ENCODE data around the gene TENT5A. TPM values are rescaled to one million over a fixed set of nuclear protein-coding genes. Genes with fewer than 3 reads are reported as not detected.

TENT5A gene
- total and polyA plus RNA-seq, 2 donors (not counting 3 experiments of a cell fraction or from before 2014, with no cell fraction given): 0.26 to 1.2 TPM

GRCh38 chr6:81769824-81770223 is 17.3 kb upstream of the TENT5A start:
- Histone ChIP-seq H2AFZ (ENCODE audit: low read depth, low read length) (no peak overlapping the region), H3K27me3 (ENCODE audit: control insufficient read depth in 2 of 2, insufficient read depth in 2 of 2, low read length in 2 of 2) (peaks cover 18 to 29% of the 10 kb centered on the region in 2 experiments), H3K4me3 (replicated peaks in 1 of 3; ENCODE audit: insufficient read depth in 1 of 3, low read depth in 1 of 3, low read length in 3 of 3) (no peak overlapping the region), H3K79me2 (ENCODE audit: control insufficient read depth, insufficient read depth, low read length) (no peaks in the 10 kb centered on the region), H3K4me1 (ENCODE audit: control insufficient read depth, extremely low read depth, insufficient read depth, low read length) (peaks cover 12% of the 10 kb centered on the region), H3K9ac (replicated peaks; ENCODE audit: extremely low read depth, insufficient read depth, low read length) (no peak overlapping the region), H3K9me3 (replicated peaks; ENCODE audit: control insufficient read depth, insufficient read depth, low read length) (no peaks in the 10 kb centered on the region), H3K9me1 (replicated peaks; ENCODE audit: control insufficient read depth, extremely low read depth, insufficient read depth, low read length) (no peaks in the 10 kb centered on the region), H3K27ac (ENCODE audit: insufficient read depth, low read depth, low read length) (no peak overlapping the region), H3K36me3 (ENCODE audit: control insufficient read depth in 2 of 2, extremely low read depth in 1 of 2, insufficient read depth in 2 of 2, low read length in 2 of 2) (no peaks in the 10 kb centered on the region), H4K20me1 (replicated peaks; ENCODE audit: control insufficient read depth, extremely low read depth, insufficient read depth, low read length) (no peaks in the 10 kb centered on the region), H3K4me2 (ENCODE audit: insufficient read depth, low read length) (no peak overlapping the region)
- no peak for TF ChIP-seq EZH2 (IDR thresholded peaks at IDR 0.05; ENCODE audit: borderline replicate concordance, low read depth, low read length, severe bottlenecking)
- no peak for TF ChIP-seq JUN (IDR thresholded peaks at IDR 0.05; ENCODE audit: borderline replicate concordance, insufficient read depth, insufficient read length, low read depth)
- no peak for TF ChIP-seq FOS (IDR thresholded peaks at IDR 0.05; ENCODE audit: borderline replicate concordance, insufficient read depth, low read length)
- TF ChIP-seq, protein P1, sequence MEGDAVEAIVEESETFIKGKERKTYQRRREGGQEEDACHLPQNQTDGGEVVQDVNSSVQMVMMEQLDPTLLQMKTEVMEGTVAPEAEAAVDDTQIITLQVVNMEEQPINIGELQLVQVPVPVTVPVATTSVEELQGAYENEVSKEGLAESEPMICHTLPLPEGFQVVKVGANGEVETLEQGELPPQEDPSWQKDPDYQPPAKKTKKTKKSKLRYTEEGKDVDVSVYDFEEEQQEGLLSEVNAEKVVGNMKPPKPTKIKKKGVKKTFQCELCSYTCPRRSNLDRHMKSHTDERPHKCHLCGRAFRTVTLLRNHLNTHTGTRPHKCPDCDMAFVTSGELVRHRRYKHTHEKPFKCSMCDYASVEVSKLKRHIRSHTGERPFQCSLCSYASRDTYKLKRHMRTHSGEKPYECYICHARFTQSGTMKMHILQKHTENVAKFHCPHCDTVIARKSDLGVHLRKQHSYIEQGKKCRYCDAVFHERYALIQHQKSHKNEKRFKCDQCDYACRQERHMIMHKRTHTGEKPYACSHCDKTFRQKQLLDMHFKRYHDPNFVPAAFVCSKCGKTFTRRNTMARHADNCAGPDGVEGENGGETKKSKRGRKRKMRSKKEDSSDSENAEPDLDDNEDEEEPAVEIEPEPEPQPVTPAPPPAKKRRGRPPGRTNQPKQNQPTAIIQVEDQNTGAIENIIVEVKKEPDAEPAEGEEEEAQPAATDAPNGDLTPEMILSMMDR (IDR thresholded peaks at IDR 0.05; ENCODE audit: extremely low read depth in 1 of 2, insufficient read depth in 1 of 2, low read depth in 1 of 2, low read length in 2 of 2): no peak
- FAIRE-seq: no peak
- DNase-seq (ENCODE audit: low read depth, low spot score): no peak
- BruUV-seq (replicated peaks): no TSS peak
- intact Hi-C loops (cut with micrococcal nuclease): no loop called here
- dilution Hi-C loops (cut with MboI; ENCODE audit: extremely low pct_ligation_motif_present, low sequenced_read_pairs): no loop called here
- POLR2A ChIA-PET: no interaction called here
- CTCF ChIA-PET: no interaction called here

- ChIA-PET CTCF (no interaction called here), POLR2A (no interaction called here)
- Histone ChIP-seq H3K27ac (ENCODE audit: insufficient read depth, low read depth, low read length) (no peak overlapping the region), H3K9ac (replicated peaks; ENCODE audit: extremely low read depth, insufficient read depth, low read length) (no peak overlapping the region), H3K4me3 (replicated peaks in 1 of 3; ENCODE audit: insufficient read depth in 1 of 3, low read depth in 1 of 3, low read length in 3 of 3) (no peak overlapping the region), H3K4me2 (ENCODE audit: insufficient read depth, low read length) (no peak overlapping the region), H3K79me2 (ENCODE audit: control insufficient read depth, insufficient read depth, low read length) (no peaks in the 10 kb centered on the region), H3K4me1 (ENCODE audit: control insufficient read depth, extremely low read depth, insufficient read depth, low read length) (peaks cover 12% of the 10 kb centered on the region), H3K9me1 (replicated peaks; ENCODE audit: control insufficient read depth, extremely low read depth, insufficient read depth, low read length) (no peaks in the 10 kb centered on the region), H3K27me3 (ENCODE audit: control insufficient read depth in 2 of 2, insufficient read depth in 2 of 2, low read length in 2 of 2) (peaks cover 24 to 42% of the 10 kb centered on the region in 2 experiments), H3K9me3 (replicated peaks; ENCODE audit: control insufficient read depth, insufficient read depth, low read length) (no peaks in the 10 kb centered on the region), H4K20me1 (replicated peaks; ENCODE audit: control insufficient read depth, extremely low read depth, insufficient read depth, low read length) (no peaks in the 10 kb centered on the region), H3K36me3 (ENCODE audit: control insufficient read depth in 2 of 2, extremely low read depth in 1 of 2, insufficient read depth in 2 of 2, low read length in 2 of 2) (no peaks in the 10 kb centered on the region), H2AFZ (ENCODE audit: low read depth, low read length) (no peak overlapping the region)
- dilution Hi-C loops (cut with MboI; ENCODE audit: extremely low pct_ligation_motif_present, low sequenced_read_pairs) (no loop called here), intact Hi-C loops (cut with micrococcal nuclease) (no loop called here)
- no TSS peak for BruUV-seq (replicated peaks)
- DNase-seq (ENCODE audit: low read depth, low spot score) (no peak), FAIRE-seq (no peak)
- TF ChIP-seq GATA2 (IDR thresholded peaks at IDR 0.05; ENCODE audit: insufficient read depth, insufficient read length, low read depth, low read length): no peak
- TF ChIP-seq, protein P1 (IDR thresholded peaks at IDR 0.05; ENCODE audit: extremely low read depth in 1 of 2, insufficient read depth in 1 of 2, low read depth in 1 of 2, low read length in 2 of 2): no peak
- no peak for TF ChIP-seq FOS (IDR thresholded peaks at IDR 0.05; ENCODE audit: borderline replicate concordance, insufficient read depth, low read length)
- TF ChIP-seq MYC (IDR thresholded peaks at IDR 0.05; ENCODE audit: low read depth, low read length): no peak
- TF ChIP-seq JUN (IDR thresholded peaks at IDR 0.05; ENCODE audit: borderline replicate concordance, insufficient read depth, insufficient read length, low read depth): no peak
- no peak for TF ChIP-seq EZH2 (IDR thresholded peaks at IDR 0.05; ENCODE audit: borderline replicate concordance, low read depth, low read length, severe bottlenecking)
- TF ChIP-seq MAX (IDR thresholded peaks at IDR 0.05; ENCODE audit: insufficient read depth, insufficient read length): no peak
- TF ChIP-seq POLR2A (IDR thresholded peaks at IDR 0.05; ENCODE audit: low read depth, low read length): no peak
- TF ChIP-seq POLR2AphosphoS5 (IDR thresholded peaks at IDR 0.05; ENCODE audit: insufficient read depth, low read depth, low read length): no peak
Measured at GRCh38 chr6:81768150-81768942, 15.9 kb upstream of the TENT5A start.
